Amniotic stem cell (primary cell): ENCODE results near the gene FAR1.
"Not testable (repeated sequence)": the region's sequence is repeated elsewhere in the genome, so short reads cannot be mapped to it uniquely, and the experiment has no call there.

Source experiments
- DNase-seq: peaks from one replicate; lab custom pipeline; 2025; lab: John Stamatoyannopoulos, UW

Gene FAR1, protein sequence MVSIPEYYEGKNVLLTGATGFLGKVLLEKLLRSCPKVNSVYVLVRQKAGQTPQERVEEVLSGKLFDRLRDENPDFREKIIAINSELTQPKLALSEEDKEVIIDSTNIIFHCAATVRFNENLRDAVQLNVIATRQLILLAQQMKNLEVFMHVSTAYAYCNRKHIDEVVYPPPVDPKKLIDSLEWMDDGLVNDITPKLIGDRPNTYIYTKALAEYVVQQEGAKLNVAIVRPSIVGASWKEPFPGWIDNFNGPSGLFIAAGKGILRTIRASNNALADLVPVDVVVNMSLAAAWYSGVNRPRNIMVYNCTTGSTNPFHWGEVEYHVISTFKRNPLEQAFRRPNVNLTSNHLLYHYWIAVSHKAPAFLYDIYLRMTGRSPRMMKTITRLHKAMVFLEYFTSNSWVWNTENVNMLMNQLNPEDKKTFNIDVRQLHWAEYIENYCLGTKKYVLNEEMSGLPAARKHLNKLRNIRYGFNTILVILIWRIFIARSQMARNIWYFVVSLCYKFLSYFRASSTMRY

DNA sequence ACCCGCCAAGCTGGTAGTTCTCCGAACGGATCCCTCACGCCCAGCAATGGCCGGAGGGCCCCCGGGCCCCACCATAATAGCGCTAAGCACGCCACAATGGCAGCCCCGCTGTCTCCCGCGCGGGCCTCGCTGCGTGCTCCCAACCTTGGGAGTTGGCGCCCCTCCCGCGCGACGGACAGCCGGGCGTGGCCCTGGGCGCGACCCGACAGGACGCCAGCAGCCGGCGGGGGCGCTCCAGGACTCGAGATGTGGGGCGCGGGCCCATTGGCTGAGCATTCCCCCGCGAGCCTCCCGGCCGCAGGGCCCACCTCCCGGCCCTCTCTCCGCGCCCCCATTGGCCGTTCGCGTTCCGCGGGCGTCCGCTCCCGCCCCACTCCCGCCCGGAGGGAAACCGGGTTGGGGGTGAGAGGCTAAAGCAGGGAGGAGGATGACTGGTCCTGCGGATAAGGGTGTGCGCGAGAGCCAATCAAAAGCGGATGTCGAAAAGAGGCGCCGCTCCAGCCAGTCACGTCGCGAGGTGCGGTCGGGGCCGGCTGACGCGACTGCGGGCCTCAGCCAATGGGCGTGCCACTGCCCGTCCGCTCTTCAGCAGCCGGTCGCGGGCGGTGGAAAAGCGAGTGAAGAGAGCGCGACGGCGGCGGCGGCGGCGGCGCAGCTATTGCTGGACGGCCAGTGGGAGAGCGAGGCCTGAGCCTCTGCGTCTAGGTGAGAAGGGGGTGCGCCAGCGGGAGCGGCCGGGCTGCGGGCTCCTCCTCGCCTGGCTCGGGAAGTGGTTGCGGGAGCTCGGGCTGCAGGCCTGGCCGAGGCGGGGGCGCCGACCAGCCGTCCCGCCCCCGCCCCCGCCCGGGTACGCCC, at the start of gene FAR1:
TSS of gene FAR1 (plus strand) at position 567 of the 855 bp plus-strand sequence. CDS start 26,098 bp downstream, outside the sequence.
- DNase-seq: peak; percentile 98

DNA sequence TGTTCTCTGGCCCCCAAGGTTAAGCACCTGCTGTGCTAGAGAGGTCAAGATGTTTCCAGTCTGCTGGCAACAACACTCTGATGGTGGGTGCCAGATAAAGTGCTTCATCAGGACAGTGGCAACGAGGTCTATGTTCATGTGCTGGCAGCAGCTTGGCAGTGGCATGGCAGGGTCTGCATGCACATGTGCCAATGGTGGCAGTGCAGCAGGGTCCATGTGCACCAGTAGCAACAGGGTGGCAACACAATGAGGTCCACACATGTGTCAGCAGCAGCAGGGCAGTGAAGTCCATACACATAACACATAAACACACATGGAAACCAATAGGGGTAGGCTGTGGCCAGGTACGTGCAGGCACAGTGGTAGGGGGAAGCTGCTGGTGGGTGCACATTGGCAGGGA, 48.4 kb upstream of the FAR1 start:
- no peak for DNase-seq

DNA sequence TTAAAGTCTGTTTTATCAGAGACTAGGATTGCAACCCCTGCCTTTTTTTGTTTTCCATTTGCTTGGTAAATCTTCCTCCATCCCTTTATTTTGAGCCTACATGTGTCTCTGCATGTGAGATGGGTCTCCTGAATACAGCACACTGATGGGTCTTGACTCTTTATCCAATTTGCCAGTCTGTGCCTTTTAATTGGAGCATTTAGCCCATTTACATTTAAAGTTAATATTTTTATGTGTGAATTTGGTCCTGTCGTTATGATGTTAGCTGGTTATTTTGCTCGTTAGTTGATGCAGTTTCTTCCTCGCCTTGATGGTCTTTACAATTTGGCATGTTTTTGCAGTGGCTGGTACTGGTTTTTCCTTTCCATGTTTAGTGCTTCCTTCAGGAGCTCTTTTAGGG, 41.6 kb upstream of the FAR1 start:
- not testable (repeated sequence) for DNase-seq

DNA sequence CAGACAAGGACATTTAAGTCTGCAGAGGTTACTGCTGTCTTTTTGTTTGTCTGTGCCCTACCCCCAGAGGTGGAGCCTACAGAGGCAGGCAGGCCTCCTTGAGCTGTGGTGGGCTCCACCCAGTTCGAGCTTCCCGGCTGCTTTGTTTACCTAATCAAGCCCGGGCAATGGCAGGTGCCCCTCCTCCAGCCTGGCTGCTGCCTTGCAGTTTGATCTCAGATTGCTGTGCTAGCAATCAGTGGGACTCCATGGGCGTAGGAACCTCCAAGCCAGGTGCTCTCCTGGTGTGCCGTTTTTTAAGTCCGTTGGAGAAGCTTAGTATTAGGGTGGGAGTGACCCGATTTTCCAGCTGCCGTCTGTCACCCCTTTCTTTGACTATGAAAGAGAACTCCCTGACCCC, 39.8 kb upstream of the FAR1 start:
- DNase-seq: not testable (repeated sequence)

DNA sequence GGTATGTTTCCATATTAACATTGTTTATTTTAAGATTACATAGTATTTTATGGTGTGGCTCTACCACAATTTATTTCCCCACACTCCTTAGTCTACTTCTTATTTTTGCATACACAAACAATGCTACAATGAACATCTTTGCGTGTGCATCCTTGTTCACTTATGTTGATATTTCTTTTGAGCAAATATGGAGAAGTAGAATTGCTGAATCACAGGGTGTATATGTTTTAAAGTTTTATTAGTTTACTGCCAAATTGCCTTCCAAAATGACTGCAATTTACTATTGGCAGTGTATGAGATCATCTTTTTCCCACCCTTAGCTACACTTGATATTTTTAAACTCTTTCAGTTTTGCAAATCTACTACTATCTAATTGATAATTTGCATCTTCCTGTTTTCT, 38.7 kb upstream of the FAR1 start:
- no peak for DNase-seq

DNA sequence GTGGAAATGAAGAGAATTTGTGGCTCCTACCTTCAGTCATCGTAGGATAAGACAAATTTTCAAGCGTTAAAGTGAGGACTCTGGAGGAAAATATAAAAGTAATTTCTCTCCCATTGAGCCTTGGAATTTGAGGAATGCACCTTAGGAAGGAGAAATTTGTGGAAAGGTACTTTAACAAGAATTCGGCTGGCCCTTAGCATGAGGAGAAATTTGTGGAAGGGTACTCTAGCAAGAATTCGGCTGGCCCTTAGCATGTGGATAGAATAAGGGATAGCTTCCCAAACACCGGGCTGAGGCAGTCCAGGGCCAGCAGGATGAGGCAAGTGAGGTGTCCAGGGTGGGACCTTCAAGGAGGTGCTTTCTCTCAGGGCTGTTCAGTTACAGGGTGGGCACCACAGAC, 33.2 kb upstream of the FAR1 start:
- no peak for DNase-seq

DNA sequence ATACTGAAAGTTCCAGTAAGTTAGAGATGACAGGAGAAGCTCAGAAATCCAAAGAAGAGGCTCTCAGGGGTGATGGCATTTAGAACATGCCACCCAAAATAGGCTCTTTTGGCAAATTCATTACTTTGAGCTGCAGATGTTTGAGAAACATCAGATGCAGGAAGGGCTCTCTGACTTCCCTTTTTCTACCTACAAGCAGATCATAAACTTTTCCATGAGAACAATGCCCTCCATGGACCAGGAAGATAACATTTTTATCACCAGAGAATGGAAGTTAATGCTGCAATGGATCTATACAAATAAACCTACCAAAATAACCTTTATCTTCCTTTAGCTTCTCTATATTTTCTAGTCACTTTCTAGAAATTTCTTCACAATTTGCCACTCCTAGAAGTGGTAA, 32.7 kb upstream of the FAR1 start:
- no peak for DNase-seq

DNA sequence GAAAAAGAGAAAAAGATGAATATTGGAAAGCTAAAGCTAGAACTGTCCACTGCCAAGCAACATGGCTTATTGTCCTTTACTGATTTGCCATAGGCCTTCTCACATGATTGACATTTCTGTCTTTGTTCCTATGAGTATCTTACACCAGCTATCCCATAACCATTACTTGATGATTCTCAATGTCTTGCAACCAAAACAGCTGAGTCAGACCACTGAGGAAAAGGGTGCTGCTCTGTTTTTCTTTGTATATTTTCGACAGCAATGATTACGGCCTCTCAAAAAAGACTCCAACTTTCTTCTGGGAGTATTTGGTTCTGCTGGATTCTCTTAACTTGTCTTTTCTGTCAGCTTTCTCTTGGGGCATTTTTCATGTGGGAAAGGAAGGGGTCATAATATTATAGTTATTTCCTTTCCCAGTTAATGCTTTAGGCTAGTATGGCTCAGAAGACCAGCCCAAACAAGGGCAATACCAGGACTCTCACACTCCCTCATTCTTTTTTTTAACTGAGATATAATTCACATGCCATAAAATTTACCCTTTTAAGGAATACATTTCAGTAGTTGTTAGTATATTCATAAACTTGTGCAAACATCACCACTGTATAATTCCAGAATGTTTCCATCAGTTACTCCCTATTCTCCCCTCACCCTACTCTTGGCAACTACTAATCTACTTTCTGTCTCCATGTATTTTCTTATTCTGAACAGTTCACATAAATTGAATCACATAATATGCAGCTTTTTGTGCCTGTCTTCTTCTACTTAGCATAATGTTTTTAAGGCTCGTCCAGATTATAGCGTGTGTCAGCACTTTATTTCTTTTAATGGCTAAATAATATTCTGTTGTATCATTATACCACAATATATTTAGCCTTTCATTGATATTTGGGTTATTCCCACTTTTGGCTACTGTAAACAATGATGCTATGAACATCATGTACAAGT, 31.1 kb upstream of the FAR1 start:
- DNase-seq: no peak

DNA sequence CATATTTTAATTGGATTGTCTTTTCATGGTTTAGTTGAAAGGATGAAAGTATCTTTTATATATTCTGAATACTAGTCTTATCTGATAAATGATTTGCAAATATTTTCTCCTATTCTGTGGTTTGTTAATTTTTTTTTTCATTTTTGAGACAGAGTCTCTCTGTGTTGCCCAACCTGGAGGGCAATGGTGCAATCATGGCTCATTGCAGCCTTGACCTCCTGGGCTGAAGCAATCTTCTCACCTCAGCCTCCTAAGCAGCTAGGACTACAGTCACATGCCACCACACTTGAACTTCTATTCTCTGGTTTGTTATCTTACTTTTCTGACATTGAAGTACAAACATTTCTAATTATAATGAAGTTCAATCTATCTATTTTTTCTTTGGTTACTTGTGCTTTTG, 30.0 kb upstream of the FAR1 start:
- no peak for DNase-seq

DNA sequence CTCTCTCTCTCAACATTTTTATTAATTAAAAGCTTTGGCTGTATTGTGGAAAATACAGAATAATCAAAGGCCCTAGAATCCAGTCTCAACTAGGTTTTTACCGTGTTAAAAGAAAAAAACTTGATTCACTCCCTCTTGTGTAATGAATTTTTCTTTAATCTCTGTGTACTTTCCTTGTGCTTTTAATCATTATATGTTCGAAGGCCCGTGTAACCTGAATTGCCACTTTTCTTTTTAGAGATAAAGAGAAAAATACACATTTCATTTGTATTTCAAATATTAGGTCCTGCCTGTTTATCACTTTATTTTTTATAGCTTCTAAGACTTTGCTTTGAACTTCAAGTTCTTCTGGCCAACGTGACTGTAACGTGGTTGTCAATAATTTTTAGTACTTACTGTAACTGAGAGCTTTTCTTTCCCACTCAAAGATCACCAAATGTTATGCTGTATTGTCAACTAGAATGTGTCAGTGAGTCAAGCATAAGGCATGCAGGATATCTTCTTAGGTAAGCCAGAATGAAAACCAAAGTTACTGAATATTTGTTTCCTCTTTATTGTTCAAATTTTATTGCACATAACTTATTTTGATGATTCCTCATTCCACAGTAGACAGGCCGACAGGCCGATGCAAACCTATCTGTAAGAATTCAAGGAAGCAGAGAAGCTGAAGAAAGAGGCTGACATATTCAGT, 23.3 kb upstream of the FAR1 start:
- no peak for DNase-seq

DNA sequence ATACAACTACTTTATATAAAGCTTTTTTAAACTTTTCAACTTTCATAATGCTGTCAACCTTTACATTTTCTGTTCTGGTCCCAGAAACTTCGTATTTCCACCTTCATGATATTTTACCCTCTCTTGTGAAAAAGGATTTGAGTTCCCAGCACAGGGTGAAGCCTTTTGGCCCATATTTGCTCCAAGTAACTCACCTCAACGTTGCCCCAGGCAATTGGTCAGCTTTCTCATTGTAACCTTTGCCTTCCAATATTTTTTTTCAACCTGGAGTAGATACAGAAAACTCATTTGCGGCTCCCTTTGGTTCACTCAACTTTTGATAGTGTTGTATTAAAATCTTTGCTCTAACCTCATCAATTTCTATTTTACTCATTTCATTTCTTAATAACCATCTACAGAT, 21.1 kb upstream of the FAR1 start:
- no peak for DNase-seq

DNA sequence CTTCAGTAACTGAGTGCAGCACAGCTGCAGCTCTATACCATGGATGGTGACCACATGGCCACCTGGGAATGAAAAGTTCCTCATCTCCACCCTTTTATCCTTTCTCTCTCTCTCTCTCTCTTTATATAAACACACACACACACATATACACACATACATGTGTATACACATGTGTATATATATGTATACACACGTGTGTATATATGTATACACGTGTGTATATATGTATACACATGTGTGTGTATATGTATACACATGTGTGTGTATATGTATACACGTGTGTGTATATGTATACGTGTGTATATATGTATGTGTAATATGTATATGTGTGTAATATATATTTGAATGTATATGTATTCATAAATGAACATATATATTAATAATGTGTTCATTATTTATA, 18.8 kb upstream of the FAR1 start:
- no peak for DNase-seq

DNA sequence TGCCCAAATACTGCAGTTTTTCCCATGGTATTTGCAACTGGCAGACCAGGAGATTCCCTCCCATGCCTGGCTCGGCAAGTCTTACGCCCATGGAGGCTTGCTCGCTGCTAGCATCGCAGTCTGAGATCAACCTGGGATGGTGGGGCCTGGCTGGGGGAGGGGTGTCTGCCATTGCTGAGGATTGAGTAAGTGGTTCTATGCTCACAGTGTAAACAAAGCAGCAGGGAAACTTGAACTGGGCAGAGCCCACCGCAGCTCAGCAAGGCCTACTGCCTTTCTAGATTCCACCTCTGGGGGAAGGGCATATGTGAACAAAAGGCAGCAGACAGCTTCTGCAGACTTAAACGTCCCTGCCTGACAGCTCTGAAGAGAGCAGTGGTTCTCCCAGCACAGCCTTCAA, 17.0 kb upstream of the FAR1 start:
- not testable (repeated sequence) for DNase-seq

DNA sequence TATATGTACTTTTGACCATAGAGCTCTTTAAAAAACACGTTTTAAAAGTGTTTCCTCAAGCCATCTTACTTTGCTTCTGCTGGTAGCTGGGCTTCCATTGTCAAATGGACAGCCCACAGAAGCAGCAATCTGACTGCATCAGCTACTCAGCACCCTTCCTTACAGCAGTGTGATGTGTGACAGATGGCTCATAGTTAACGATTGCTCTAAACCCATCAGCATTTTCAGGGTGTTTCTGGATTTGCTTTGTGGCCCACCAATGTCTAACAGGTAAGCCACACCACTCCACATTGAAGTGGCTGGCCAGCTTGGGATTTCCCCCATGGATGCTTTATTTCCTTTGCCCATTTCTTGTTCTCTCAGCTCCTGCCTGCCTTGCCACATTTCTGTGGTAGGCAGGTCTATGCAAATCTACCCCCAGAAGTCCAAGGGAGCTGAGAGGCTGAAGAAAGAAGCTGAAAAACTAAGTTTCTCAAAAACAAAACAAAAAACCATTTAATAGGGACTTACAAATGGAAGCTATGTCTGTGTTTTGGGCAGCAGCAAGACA, 7.3 kb upstream of the FAR1 start:
- DNase-seq: no peak

DNA sequence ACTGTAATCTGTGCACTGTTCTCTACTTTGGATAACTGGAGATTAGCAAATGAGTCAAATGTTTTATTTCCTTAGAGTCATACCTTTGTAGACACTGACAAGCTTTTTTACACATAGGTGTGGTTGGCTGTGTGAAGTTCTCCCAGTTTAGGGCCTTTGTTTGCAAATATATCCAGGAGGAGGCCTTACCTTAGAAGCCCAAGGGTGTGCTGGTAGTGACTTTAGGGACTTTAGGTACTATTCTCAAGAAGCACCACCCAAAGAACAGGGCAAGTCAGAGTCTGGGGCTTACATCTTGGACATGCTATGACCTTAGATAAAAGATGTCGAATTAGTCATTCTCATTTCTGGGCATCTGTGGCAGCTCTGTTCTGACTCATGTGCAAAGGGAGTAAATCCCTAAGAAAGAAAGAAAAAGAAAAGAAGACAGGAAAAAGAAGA, 4.8 kb upstream of the FAR1 start:
- DNase-seq: no peak

DNA sequence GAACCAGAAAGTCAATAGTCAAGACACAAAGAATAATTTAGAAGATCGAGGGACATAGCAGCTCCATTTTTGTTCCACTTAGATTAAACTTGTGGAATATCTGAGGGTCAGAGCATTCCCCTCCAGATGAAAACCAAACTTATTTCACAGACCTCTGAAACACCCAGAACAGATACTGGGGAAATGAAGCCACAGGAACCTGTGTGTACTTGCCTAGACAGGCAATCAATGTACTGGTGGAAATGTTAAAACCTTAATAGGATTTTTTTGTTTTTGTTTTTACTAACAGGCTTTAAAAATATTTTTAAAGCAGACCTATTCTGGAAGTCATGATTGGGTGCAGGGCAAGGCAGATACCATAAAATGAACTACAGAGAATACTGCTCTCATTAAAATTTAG, 4.1 kb upstream of the FAR1 start:
- no peak for DNase-seq

DNA sequence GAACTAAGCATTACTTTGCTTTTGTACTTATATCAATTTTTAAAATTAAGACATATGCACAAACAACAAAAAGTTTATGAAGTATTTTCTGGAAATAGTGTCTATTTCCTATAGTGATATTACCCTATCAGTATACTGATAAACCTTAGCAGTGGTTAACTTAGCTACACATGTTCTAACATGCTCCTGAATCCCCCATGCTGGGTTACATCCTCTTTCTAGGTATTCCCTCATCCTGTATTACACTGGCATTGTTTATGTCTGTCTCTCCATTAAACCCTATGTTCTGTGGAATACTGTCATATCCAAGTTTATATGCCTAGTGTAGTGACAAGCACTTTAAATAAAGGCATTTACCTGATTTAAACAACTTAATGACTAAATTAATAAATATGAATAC, 1.8 kb upstream of the FAR1 start:
- DNase-seq: no peak

DNA sequence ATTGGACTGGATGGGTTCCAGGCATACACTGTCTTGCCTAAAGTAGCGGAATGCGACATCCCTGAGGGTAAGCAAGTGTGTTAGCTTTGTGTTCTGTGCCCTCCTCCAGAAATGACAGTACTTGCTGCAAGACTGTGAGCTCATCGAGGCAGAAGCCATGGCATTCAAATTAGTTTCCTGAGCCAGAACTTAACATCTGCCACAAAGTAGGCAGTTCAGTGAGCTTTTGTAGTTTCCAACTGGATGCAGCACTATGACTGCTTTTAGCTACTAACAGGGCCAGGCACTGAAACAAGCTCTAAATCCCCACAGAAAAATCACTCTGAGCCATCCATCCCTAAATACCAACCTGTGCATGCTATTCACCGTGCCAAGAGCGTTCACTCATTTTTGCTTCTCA, 1.2 kb upstream of the FAR1 start:
- no peak for DNase-seq

DNA sequence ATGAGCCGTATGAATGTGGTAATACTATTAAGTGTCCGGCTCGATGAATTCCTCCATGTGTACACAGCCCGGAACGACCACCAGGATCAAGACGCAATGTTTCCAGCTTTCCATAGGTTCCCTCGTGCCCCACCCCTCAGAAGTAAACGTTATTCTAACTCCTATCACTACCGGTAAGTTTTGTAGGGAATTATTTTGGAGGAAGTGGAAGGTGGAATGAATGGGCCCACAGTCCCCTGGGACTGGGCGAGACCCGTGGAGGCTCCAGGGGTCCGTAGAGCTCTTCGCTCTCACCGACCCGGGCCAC, 720 bp upstream of the FAR1 start:
- no peak for DNase-seq

DNA sequence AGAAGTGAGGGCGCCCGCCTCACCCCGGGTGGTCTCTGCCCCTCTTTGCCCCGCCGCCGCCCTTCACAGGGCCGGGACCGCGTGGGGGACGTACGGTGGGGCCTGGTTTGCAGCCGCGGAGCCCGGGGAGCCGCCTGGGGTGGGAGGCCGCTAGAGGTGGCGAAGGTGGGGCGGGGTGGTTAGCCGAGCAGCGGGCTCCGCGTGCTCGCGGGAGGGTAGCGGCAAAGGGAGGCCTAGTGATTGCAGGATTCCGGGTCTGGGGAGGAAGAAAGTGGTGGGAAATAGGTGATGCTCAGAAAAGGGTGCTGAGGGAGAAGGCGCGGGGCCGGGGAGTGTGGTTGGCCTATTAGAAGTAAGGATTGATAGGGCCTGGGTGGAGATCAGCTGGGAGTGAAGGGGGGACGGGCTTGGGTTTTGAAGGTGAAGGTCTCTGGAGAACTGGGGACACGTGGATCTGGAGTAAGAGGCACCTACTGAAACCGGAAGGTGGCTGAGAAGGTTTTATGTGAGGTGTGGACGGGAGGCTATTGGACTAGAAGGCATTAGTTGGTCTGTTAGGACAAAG, 571 bp downstream of the FAR1 start:
- peak; percentile 46 for DNase-seq
